ENCODE results near the gene MAPKAPK5. TPM values are rescaled to one million over a fixed set of nuclear protein-coding genes. Genes with fewer than 3 reads are reported as not detected.
"Not testable (repeated sequence)": the region's sequence is repeated elsewhere in the genome, so short reads cannot be mapped to it uniquely, and the experiment has no call there.

Gene MAPKAPK5
- 43.3 and 50.3 TPM in 2 replicates for total RNA-seq (2014; rRNA removed; shearing (Covaris generic))

- Histone ChIP-seq H3K27ac (peak within 1 kb of the TSS; percentile 80), H3K9me3 (replicated peaks) (no peaks in the 10 kb centered on the region), H3K36me3 (peaks cover 8% of the 10 kb centered on the region; the same call in 1 of the 2 replicates), H3K4me3 (peak within 1 kb of the TSS; percentile 87), H3K4me1 (peaks cover 2% of the 10 kb centered on the region), H3K27me3 (no peaks in the 10 kb centered on the region)
- DNase-seq, result peak; percentile 94 to 95
Measured at GRCh38 chr12:111841750-111842555, at the start of gene MAPKAPK5. MAPKAPK5 (plus strand) TSS chr12:111842228; CDS start chr12:111842734, 506 bp downstream.

- no peaks in the 10 kb centered on the region for H3K4me1 ChIP-seq
- H3K36me3 ChIP-seq, result no peaks in the 10 kb centered on the region
- no peak overlapping the region for H3K4me3 ChIP-seq
- H3K9me3 ChIP-seq (replicated peaks), result no peaks in the 10 kb centered on the region
- H3K27me3 ChIP-seq, result no peaks in the 10 kb centered on the region
- no peak overlapping the region for H3K27ac ChIP-seq
- DNase-seq, result no peak
Measured at GRCh38 chr12:111792856-111793235, 49.2 kb upstream of the MAPKAPK5 start.

GRCh38 chr12:111798182-111798581, 43.8 kb upstream of the MAPKAPK5 start:
- Histone ChIP-seq H3K4me1 (no peaks in the 10 kb centered on the region), H3K27me3 (no peaks in the 10 kb centered on the region), H3K27ac (no peak overlapping the region), H3K36me3 (no peaks in the 10 kb centered on the region), H3K4me3 (no peak overlapping the region), H3K9me3 (replicated peaks) (no peaks in the 10 kb centered on the region)
- DNase-seq, result no peak

GRCh38 chr12:111799758-111800157, 42.3 kb upstream of the MAPKAPK5 start:
- H3K36me3 ChIP-seq, result no peaks in the 10 kb centered on the region

GRCh38 chr12:111803038-111803626, 38.9 kb upstream of the MAPKAPK5 start:
- Histone ChIP-seq H3K9me3 (replicated peaks) (no peaks in the 10 kb centered on the region), H3K4me3 (no peak overlapping the region), H3K27me3 (no peaks in the 10 kb centered on the region), H3K27ac (no peak overlapping the region), H3K4me1 (no peaks in the 10 kb centered on the region), H3K36me3 (no peaks in the 10 kb centered on the region)
- DNase-seq, result no peak

More at GRCh38 chr12:111799758-111800157, 42.3 kb upstream of the MAPKAPK5 start:
- H3K27me3 ChIP-seq, result no peaks in the 10 kb centered on the region
- DNase-seq, result no peak
- H3K4me1 ChIP-seq, result no peaks in the 10 kb centered on the region
- no peak overlapping the region for H3K27ac ChIP-seq
- H3K4me3 ChIP-seq, result no peak overlapping the region
- H3K9me3 ChIP-seq (replicated peaks), result no peaks in the 10 kb centered on the region

- Histone ChIP-seq H3K27ac (no peak overlapping the region), H3K4me1 (no peaks in the 10 kb centered on the region), H3K36me3 (no peaks in the 10 kb centered on the region), H3K9me3 (replicated peaks) (no peaks in the 10 kb centered on the region), H3K27me3 (no peaks in the 10 kb centered on the region), H3K4me3 (no peak overlapping the region)
- DNase-seq, result no peak
Measured at GRCh38 chr12:111803851-111804250, 38.2 kb upstream of the MAPKAPK5 start.

GRCh38 chr12:111806304-111806703, 35.7 kb upstream of the MAPKAPK5 start:
- H3K36me3 ChIP-seq, result no peaks in the 10 kb centered on the region
- no peaks in the 10 kb centered on the region for H3K27me3 ChIP-seq
- no peaks in the 10 kb centered on the region for H3K4me1 ChIP-seq
- no peaks in the 10 kb centered on the region for H3K9me3 ChIP-seq (replicated peaks)
- H3K4me3 ChIP-seq, result no peak overlapping the region
- H3K27ac ChIP-seq, result no peak overlapping the region
- DNase-seq, result no peak

GRCh38 chr12:111807232-111807631, 34.8 kb upstream of the MAPKAPK5 start:
- no peak overlapping the region for H3K4me3 ChIP-seq
- no peaks in the 10 kb centered on the region for H3K9me3 ChIP-seq (replicated peaks)
- DNase-seq, result no peak
- no peaks in the 10 kb centered on the region for H3K4me1 ChIP-seq
- H3K27me3 ChIP-seq, result no peaks in the 10 kb centered on the region
- no peaks in the 10 kb centered on the region for H3K36me3 ChIP-seq
- no peak overlapping the region for H3K27ac ChIP-seq

GRCh38 chr12:111812881-111813741, 28.9 kb upstream of the MAPKAPK5 start:
- peak; percentile 68 to 89 for DNase-seq
- Histone ChIP-seq H3K36me3 (no peaks in the 10 kb centered on the region), H3K9me3 (replicated peaks) (no peaks in the 10 kb centered on the region), H3K4me3 (no peak overlapping the region), H3K27ac (no peak overlapping the region), H3K4me1 (no peaks in the 10 kb centered on the region), H3K27me3 (no peaks in the 10 kb centered on the region)

GRCh38 chr12:111816065-111816615, 25.9 kb upstream of the MAPKAPK5 start:
- no peak overlapping the region for H3K27ac ChIP-seq
- no peaks in the 10 kb centered on the region for H3K27me3 ChIP-seq
- no peak for DNase-seq
- no peaks in the 10 kb centered on the region; the same call in 1 of the 2 replicates for H3K9me3 ChIP-seq (replicated peaks)
- no peaks in the 10 kb centered on the region for H3K36me3 ChIP-seq
- peaks cover 14% of the 10 kb centered on the region for H3K4me1 ChIP-seq
- H3K4me3 ChIP-seq, result no peak overlapping the region

GRCh38 chr12:111816898-111817297, 25.1 kb upstream of the MAPKAPK5 start:
- peaks cover 14% of the 10 kb centered on the region for H3K4me1 ChIP-seq

GRCh38 chr12:111818340-111818739, 23.7 kb upstream of the MAPKAPK5 start:
- no peak overlapping the region for H3K27ac ChIP-seq
- no peak overlapping the region for H3K4me3 ChIP-seq
- H3K9me3 ChIP-seq (replicated peaks), result no peaks in the 10 kb centered on the region; the same call in 1 of the 2 replicates
- no peak for DNase-seq
- H3K4me1 ChIP-seq, result peaks cover 14% of the 10 kb centered on the region
- no peaks in the 10 kb centered on the region for H3K27me3 ChIP-seq
- no peaks in the 10 kb centered on the region for H3K36me3 ChIP-seq

More at GRCh38 chr12:111816898-111817297, 25.1 kb upstream of the MAPKAPK5 start:
- H3K9me3 ChIP-seq (replicated peaks); DNase-seq; H3K4me3 ChIP-seq; H3K36me3 ChIP-seq; H3K27me3 ChIP-seq; H3K27ac ChIP-seq: not testable (repeated sequence)

GRCh38 chr12:111819191-111820158, 22.6 kb upstream of the MAPKAPK5 start:
- Histone ChIP-seq H3K4me1 (peaks cover 14% of the 10 kb centered on the region), H3K4me3 (no peak overlapping the region), H3K36me3 (no peaks in the 10 kb centered on the region), H3K27me3 (no peaks in the 10 kb centered on the region), H3K9me3 (replicated peaks) (no peaks in the 10 kb centered on the region; the same call in 1 of the 2 replicates), H3K27ac (no peak overlapping the region)
- peak; percentile 13 to 29 for DNase-seq
